Middle frontal gyrus (tissue), 1 donor: Measurements from ENCODE around the gene NEU4.
"Not testable (repeated sequence)": the region's sequence is repeated elsewhere in the genome, so short reads cannot be mapped to it uniquely, and the experiment has no call there.

ENCODE experiments used
- DNase-seq: peaks from one replicate; pipeline ENCODE4 v3.0.0-alpha.2; 2015; ENCODE audit warnings: low spot score; ENCODE audit errors: extremely low spot score

The NEU4 gene

DNA sequence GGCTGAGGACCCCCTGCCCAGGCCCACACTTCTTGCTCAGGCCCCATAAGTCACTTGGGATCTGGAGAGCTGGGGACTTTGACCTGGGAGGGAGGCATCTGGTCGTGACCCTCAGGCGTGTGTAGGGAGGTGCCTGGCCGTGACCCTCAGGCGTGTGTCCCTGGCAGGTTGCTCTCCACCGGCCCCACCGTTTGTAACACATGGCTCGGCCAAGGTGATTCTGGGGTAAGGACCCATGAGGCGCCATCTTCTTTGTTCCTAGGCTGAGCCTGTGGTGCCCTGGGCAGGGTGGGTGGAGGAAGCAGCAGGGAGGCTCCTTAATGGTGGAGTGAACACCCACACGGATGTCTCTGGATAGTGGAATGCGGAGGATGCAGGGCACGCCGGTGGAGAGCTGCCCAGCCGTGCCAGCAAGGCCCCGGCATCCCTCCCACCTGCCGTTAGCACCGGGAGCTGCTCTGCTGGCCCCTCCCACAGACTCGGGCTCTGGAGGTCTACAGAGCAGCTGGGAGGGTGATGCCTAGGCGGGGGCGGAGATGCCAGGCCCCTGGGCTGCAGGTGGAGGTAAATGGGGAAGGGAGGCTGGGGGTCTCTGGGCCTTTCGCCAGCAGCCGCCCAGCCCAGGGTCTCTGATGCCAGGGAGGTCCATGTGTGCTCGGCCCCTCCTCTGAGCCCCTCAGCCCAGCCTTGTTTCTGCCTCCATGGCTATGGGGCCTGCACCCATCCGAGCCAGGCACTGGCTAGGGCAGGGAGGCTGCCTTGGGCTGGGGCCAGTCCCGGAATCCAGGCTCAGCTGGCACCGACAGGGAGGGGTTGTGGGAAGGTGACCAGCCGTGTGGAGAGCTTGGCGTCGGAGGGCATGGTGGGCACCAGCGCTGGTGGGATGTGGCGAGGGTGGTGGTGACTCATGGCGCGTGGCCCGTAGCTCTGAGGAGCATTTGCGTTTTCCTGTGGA lies 33.5 kb upstream of the NEU4 start:
- no peak for DNase-seq

GRCh38 chr2:241776336-241777169 lies 32.4 kb upstream of the NEU4 start, which contains the start of gene GAL3ST2:
Gene GAL3ST2, plus strand, starts transcription at chr2:241776822. Its CDS starts 134 bp downstream, at chr2:241776956.
- no peak for DNase-seq

DNA sequence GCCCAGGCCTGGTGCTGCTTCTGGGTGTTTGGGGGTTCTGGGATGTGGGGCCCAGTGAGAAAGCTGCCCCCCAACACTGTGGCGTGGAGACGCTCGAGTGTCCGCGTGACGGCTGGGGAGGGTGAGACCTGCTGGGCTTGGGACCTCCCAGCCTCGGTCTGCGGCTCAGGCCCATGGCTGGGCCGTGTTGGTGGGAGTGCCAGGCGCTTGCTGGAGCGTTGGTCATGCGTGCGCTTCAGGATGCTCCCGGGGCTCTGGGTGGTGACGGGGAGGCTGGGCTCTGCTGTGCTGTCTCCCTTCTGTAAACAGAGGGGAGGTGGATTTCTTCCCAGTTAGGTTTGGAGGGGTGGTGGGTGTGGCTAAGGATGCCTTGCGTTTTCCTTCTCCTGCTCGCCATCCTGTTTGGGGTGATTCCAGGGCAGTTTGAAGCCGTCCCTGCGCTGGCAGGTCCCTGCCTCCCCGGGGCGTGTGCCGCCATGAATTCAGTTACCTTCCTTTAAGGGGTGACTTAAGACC lies 31.8 kb upstream of the NEU4 start:
- no peak for DNase-seq

DNA sequence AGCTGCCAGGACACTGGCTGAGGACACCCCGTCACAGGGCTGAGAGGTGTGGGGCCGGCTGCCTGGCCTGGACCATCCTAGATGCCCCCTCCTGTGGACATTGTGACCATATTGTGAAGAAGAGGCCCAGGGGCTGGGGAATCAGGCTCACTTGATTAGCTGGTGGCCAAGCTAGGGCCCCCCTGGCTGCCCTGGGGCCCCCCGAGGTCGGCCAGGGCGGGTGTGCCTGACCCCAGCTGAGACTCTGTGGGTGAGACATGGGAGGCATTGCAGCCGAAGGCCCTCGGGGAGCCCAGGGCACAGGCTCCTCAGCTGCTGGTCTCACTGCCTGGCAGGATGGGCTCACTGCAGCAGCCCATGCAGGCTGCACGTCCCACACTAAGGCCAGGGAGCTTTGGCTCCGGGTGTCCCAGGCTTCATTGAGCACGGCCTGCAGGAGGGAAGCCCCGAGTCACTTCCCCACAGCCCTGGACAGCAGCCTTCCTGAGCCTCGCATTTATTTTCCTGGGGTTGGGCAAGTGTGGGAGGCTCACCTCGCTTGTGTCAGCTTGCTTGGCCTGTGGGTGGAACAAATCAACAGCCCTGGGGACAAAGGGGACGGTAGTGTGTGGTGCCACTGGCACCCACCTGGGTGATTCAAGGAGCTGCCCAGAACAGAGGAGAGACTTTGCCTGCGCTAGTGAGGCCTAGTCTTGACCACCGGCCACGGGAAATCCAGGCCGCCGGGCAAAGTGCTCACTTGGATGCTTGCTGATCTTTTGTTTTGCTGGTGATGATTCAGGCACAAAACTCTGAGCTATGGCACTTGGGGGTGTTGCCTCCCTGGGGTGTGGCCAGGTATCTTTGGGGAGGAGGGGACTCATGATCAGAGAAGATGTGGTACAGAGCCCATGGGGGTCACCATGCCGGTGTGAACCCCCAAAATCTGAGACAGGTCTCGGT lies 31.0 kb upstream of the NEU4 start:
- DNase-seq: no peak

DNA sequence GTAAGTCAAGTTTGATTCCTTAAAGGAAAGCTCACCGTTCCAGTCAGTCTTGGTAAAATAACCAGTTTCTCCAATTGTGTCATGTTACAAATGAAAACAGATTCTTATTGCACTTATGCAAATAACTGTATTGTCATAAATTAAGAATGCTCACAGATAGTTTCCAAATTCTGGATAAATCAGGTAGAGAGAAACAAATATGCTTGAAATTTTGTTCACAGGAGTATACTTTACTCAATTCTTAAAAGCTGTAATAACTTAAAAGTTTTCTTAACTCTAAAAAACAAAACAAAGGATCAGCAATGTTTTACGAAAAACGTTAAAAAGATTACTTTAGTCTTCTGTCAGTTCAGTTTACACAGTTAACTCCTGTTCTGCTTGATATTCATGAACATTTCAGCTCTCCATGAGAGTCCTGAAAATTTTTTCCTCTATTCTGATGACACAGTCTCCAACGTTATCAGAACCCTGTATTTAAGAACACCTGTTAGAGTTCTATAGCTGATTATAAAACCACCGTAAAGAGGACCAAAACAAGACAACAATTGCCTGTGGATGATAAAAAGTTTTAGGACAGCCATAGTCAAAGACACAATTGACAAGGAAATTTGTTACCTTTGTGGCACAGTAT lies 27.9 kb upstream of the NEU4 start:
- no peak for DNase-seq

DNA sequence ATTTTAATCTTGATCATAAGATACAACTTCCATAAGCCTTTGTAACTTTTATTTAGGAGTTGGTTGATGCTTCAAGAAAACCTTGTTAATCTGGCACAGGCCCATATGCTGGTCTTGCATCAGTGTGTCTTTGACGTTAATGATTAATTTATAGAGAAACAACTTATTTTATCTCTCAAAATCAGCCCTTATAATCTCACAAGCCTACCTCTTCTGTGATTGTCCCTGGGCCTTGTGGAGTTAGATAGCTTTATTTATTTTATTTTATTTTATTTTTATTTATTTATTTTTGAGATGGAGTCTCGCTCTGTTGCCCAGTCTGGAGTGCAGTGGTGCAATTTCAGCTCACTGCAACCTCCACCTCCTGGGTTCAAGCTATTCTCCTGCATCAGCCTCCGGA lies 26.9 kb upstream of the NEU4 start:
- DNase-seq: not testable (repeated sequence)

- DNase-seq: no peak
These were observed 20.9 kb upstream of the NEU4 start for GRCh38 chr2:241788135-241788534.

DNA sequence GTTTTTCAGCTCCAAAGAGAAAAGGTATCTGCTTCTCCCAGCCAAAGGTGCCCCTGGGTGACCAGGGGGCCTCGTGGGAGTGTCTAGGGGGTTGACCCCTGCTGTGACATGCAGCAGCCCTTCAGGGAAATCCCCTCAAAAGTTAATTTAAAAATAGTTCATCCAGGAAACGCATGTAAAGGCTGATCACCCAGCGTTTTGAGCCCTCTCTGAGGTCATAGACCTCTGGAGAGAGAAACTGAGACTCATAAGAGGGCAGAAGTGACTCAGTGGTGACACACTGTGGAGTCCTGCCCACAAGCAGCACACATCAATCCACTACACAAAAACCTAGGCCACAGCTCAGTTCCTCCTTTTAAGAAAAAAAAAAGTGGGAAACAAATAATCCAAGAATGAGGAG lies 20.4 kb upstream of the NEU4 start:
- DNase-seq: no peak

DNA sequence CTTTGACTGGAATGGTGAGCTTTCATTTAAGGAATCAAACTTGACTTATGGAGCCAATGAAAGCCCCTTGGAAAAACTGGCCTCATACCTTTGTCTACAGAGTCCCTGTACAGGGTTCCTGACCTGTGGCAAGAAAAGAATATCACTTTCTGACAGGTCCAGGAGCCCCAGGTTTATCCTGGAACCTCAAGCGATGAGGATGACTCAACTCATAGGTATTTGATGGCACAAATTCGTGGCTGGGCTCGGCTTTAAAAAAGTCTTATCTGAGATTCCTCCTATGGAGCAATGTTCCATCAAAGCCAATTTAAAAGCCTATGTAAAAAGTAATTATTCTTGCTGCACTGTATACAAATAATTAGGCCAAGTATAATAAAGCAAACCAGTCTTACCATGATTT lies 17.6 kb upstream of the NEU4 start:
- DNase-seq: not testable (repeated sequence)

GRCh38 chr2:241793385-241793784 lies 15.6 kb upstream of the NEU4 start:
- DNase-seq: no peak

GRCh38 chr2:241794250-241794823 lies 14.7 kb upstream of the NEU4 start:
- DNase-seq: no peak

GRCh38 chr2:241795021-241795999 lies 13.7 kb upstream of the NEU4 start:
- no peak for DNase-seq

DNA sequence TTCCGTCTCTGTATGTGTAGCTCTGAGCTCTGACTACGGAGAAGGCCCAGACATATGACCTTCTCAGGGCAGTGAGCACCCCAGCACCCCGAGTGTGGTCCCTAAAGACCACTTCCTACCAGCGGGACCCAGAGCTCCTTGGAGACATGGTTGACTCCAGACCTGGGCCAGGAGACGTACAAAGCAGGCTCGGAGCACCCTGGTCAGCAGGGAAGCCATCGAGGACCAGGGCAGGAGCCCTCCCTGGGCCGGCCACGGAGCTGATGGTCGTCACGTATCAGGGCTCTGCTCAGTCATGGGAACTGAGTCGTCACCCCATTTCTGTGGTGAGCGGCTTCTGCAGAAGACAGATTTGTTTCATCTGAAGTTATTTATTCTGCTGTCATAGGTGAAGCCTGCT lies 12.8 kb upstream of the NEU4 start:
- no peak for DNase-seq

- no peak for DNase-seq
These were observed 12.3 kb upstream of the NEU4 start for GRCh38 chr2:241796610-241797138.

DNA sequence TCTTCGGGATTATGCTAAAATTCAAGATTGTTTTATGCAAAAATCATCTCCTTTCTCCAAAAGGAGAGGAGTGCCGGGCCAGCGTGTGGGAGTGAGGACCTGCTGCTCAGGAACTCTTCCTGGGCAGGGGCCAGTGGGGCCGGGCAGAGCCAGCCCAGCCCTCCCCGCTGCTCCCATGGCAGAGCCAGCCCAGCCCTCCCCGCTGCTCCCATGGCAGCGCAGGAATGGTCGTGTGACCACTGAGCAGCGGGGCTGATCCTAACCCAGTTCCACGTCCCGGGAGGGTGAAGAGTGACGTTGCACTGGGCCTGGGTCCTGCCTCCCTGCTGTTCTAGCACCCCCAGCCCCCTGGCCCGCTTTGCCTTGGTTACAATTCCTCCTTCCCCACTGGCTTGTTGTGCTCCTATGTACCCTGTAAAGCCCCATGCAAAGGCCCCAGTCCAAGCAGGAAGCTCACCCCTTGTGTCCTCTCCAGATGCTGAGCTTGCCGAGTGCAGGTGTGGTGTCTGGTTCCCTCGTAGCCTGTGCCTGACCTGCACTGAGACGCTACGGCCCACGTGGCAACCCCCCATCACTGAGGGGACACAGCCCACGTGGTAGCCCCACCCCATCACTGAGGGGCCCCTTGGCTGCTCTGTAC lies 11.4 kb upstream of the NEU4 start:
- DNase-seq: no peak

GRCh38 chr2:241798081-241798630 lies 10.8 kb upstream of the NEU4 start:
- no peak for DNase-seq

DNA sequence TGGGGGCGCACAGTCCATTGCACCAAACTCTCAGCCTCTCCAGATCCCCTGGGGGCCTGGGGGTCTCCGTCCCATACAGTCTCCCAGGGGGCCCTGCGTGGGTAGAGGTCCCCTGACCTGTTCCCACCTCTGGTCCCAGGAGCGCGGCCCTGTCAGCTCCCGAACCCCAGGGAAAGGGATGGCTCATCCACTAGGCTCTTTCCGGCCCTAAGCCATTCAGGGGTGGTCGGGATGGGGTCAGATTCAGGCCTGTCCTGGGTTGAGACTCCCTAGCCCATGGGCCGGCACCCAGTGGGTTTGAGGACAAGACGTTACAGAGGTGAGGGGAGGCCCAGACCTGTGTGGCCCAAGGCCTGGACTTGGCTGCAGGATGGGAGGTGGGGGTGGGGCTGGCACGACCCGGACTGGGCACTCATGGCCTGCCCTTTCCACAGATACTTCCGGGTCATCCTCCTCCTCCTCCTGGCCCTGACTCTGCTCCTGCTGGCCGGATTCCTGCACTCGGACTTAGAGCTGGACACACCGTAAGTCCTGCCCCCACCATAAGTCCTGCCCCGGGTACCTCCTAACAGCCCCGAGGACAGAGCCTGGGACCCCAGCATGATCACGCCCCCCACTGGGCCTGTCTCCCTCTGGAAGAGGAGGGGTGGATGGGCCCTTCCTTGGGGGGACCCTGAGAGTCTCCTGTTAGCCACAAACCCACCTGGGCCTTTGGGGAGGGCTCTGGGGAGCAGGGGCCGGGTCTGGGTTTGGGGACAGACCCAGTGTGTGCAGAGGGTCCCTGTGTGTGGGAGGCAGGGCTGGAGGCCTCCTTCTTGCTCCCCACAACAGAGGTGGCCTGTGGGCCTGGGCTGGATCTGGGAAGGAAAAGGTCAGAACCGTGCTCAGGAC lies 10.1 kb upstream of the NEU4 start:
- DNase-seq: no peak
